HepG2 (cell line): ENCODE data around the gene PRM3. TPM values are rescaled to one million over a fixed set of nuclear protein-coding genes. Genes with fewer than 3 reads are reported as not detected.

Experiments used
- ARHGAP35 ChIP-seq: sonication (generic); formaldehyde crosslinking; IDR thresholded peaks from 2 replicates; pipeline ENCODE4 v1.9.0; 2022; ENCODE audit warnings: mild to moderate bottlenecking, inconsistent platforms, moderate library complexity, missing genetic modification reagents, borderline replicate concordance
- ARNT2 ChIP-seq: sonication (generic); formaldehyde crosslinking; IDR thresholded peaks from 2 replicates; pipeline ENCODE4 v1.8.0; 2022; ENCODE audit warnings: mild to moderate bottlenecking, low read depth, missing genetic modification reagents, moderate library complexity
- CBX5 ChIP-seq: sonication (generic); formaldehyde crosslinking; IDR thresholded peaks from 2 replicates; pipeline ENCODE4 v1.4.0; 2020; ENCODE audit warnings: missing genetic modification reagents, borderline replicate concordance
- DPF2 ChIP-seq: sonication (generic); formaldehyde crosslinking; IDR thresholded peaks from 2 replicates; pipeline ENCODE4 v1.4.0; 2020; ENCODE audit warnings: mild to moderate bottlenecking, low read depth, missing genetic modification reagents, borderline replicate concordance
- FIP1L1 ChIP-seq: fragments of 200-400 bp; formaldehyde crosslinking; IDR thresholded peaks from 2 replicates; pipeline ENCODE4 v1.6.1; 2018; ENCODE audit warnings: low read depth, mild to moderate bottlenecking, low read length, moderate library complexity, borderline replicate concordance; ENCODE audit not compliant: insufficient read depth
- FOXA1 ChIP-seq, 2 experiments: fragments of 450-650 bp in 1 of 2; sonication (generic) in 1 of 2; formaldehyde crosslinking in 1 of 2; IDR thresholded peaks; 2 replicates each; pipeline versions ENCODE4 v1.4.0 to v1.6.1; 2016 to 2020; ENCODE audit warnings: missing genetic modification reagents in 1 of 2
- HOXA9 ChIP-seq: sonication (generic); formaldehyde crosslinking; IDR thresholded peaks from 2 replicates; pipeline ENCODE4 v1.8.1; 2022; ENCODE audit warnings: missing genetic modification reagents, mild to moderate bottlenecking, moderate library complexity, borderline replicate concordance
- KLF11 ChIP-seq: IDR thresholded peaks from 2 replicates; pipeline ENCODE4 v1.6.1; 2016; ENCODE audit warnings: missing compliant biosample characterization
- NPAS2 ChIP-seq: sonication (generic); formaldehyde crosslinking; IDR thresholded peaks from 2 replicates; pipeline ENCODE4 v1.8.0; 2022; ENCODE audit warnings: mild to moderate bottlenecking, missing genetic modification reagents, borderline replicate concordance
- RARA ChIP-seq: IDR thresholded peaks from 2 replicates; pipeline ENCODE4 v1.6.1; 2016; ENCODE audit warnings: missing genetic modification reagents, missing compliant biosample characterization
- REXO4 ChIP-seq: sonication (generic); formaldehyde crosslinking; IDR thresholded peaks from 2 replicates; pipeline ENCODE4 v1.8.0; 2022; ENCODE audit warnings: missing genetic modification reagents, mild to moderate bottlenecking, borderline replicate concordance
- TBX2 ChIP-seq: sonication (generic); formaldehyde crosslinking; IDR thresholded peaks from 2 replicates; pipeline ENCODE4 v1.5.0; 2020; ENCODE audit warnings: missing genetic modification reagents, mild to moderate bottlenecking, borderline replicate concordance
- TEF ChIP-seq: sonication (generic); formaldehyde crosslinking; IDR thresholded peaks from 2 replicates; pipeline ENCODE4 v1.5.0; 2020; ENCODE audit warnings: missing genetic modification reagents
- TOE1 ChIP-seq: sonication (generic); formaldehyde crosslinking; IDR thresholded peaks from 2 replicates; pipeline ENCODE4 v1.4.0; 2020; ENCODE audit warnings: mild to moderate bottlenecking, missing genetic modification reagents
- YEATS2 ChIP-seq: sonication (generic); formaldehyde crosslinking; IDR thresholded peaks from 2 replicates; pipeline ENCODE4 v1.4.0; 2020; ENCODE audit warnings: missing genetic modification reagents, borderline replicate concordance
- YY1 ChIP-seq: IDR thresholded peaks from 2 replicates; pipeline ENCODE4 v1.6.1; 2011; ENCODE audit warnings: low read length, low read depth, moderate library complexity, mild to moderate bottlenecking; ENCODE audit not compliant: insufficient read depth, insufficient replicate concordance
- ZBTB33 ChIP-seq: sonication (generic); formaldehyde crosslinking; IDR thresholded peaks from 2 replicates; pipeline ENCODE4 v1.4.0; 2020; ENCODE audit warnings: missing genetic modification reagents
- ZFYVE20 ChIP-seq: sonication (generic); formaldehyde crosslinking; IDR thresholded peaks from 2 replicates; pipeline ENCODE4 v1.8.0; 2023; ENCODE audit warnings: low read depth, mild to moderate bottlenecking, moderate library complexity, missing genetic modification reagents, borderline replicate concordance
- ZNF20 ChIP-seq: sonication (generic); formaldehyde crosslinking; IDR thresholded peaks from 2 replicates; pipeline ENCODE4 v1.4.0; 2020; ENCODE audit warnings: mild to moderate bottlenecking, moderate library complexity, missing genetic modification reagents
- ZNF335 ChIP-seq: sonication (generic); formaldehyde crosslinking; IDR thresholded peaks from 2 replicates; pipeline ENCODE4 v1.4.0; 2020; ENCODE audit warnings: missing genetic modification reagents
- ZNF512 ChIP-seq: sonication (generic); formaldehyde crosslinking; IDR thresholded peaks from 2 replicates; pipeline ENCODE4 v1.4.0; 2020; ENCODE audit warnings: mild to moderate bottlenecking, missing genetic modification reagents
- ZNF597 ChIP-seq: sonication (generic); formaldehyde crosslinking; IDR thresholded peaks from 2 replicates; pipeline ENCODE4 v1.5.0; 2020; ENCODE audit warnings: missing genetic modification reagents
- ZNF605 ChIP-seq: sonication (generic); formaldehyde crosslinking; IDR thresholded peaks from 2 replicates; pipeline ENCODE4 v1.8.0; 2022; ENCODE audit warnings: mild to moderate bottlenecking, missing genetic modification reagents
- polyA plus RNA-seq, 8 experiments: library from polyadenylated mRNA; depleted of rRNA in 3 of 8; stranded (reverse) in 7 of 8; unstranded in 1 of 8; fragments of >200 nt; fragmentation: Illumina TruSeq in 4 of 8; extraction: Trizol in 4 of 8; gene quantifications; 2 replicates each; pipeline versions ENCODE4 v1.2.1 to v1.2.3, GENCODE V29; 2011 to 2016; ENCODE audit warnings: low read depth in 4 of 8, missing spikeins in 1 of 8, mixed read lengths in 1 of 8; ENCODE audit not compliant: insufficient read depth in 1 of 8
- total RNA-seq, 5 experiments: library from RNA; depleted of rRNA; stranded (reverse); fragments of >200 nt; fragmentation: Illumina TruSeq; extraction: Trizol; gene quantifications; 2 replicates each; pipeline ENCODE4 v1.2.3, GENCODE V29; 2016; ENCODE audit warnings: low read depth in 1 of 5

The PRM3 gene
- total and polyA plus RNA-seq, 2 of the 13 experiments (the other 11 are each of a cell fraction or from before 2014, with no cell fraction given): not detected

- TF ChIP-seq ZBTB33 (no peak), RARA (CRISPR knock-in tag) (no peak), YEATS2 (CRISPR knock-in tag) (0 out of 2 replicates have a peak, but pooled peaks have one; percentile 48), TBX2 (no peak), FIP1L1 (no peak), ZNF512 (no peak), KLF11 (CRISPR knock-in tag) (no peak), HOXA9 (no peak), REXO4 (CRISPR knock-in tag) (no peak), ZNF597 (no peak), ZNF605 (CRISPR knock-in tag) (no peak), CBX5 (CRISPR knock-in tag) (no peak), ZNF20 (CRISPR knock-in tag) (no peak), NPAS2 (no peak), FOXA1 (IDR thresholded peaks at IDR 0.05) (no peak), FOXA1 (CRISPR knock-in tag; IDR thresholded peaks at IDR 0.05) (no peak), ZNF335 (CRISPR knock-in tag) (no peak), ARHGAP35 (no peak), YY1 (no peak), DPF2 (no peak), ZFYVE20 (no peak), TOE1 (CRISPR knock-in tag) (no peak), TEF (CRISPR knock-in tag) (no peak), ARNT2 (peak; percentile 54; the same call in 1 of the 2 replicates)
Measured at GRCh38 chr16:11278681-11279628, 5.5 kb upstream of the PRM3 start (continued).
